Activated naive CD4-positive, alpha-beta T cell treated with Interleukin-2 at 50 U/mL for 16 hours (primary cell): ENCODE data around the gene RTEL1.
A peak's percentile ranks its signal among the peaks of the same experiment; 100 is the strongest.
"Not testable (repeated sequence)": the region's sequence is repeated elsewhere in the genome, so short reads cannot be mapped to it uniquely, and the experiment has no call there.

Experiments used
- DNase-seq: peaks from one replicate; pipeline ENCODE4 v3.0.0-alpha.2; 2020

Gene RTEL1

GRCh38 chr20:63627751-63628245, 30.3 kb upstream of the RTEL1 start:
- DNase-seq, result no peak

DNA sequence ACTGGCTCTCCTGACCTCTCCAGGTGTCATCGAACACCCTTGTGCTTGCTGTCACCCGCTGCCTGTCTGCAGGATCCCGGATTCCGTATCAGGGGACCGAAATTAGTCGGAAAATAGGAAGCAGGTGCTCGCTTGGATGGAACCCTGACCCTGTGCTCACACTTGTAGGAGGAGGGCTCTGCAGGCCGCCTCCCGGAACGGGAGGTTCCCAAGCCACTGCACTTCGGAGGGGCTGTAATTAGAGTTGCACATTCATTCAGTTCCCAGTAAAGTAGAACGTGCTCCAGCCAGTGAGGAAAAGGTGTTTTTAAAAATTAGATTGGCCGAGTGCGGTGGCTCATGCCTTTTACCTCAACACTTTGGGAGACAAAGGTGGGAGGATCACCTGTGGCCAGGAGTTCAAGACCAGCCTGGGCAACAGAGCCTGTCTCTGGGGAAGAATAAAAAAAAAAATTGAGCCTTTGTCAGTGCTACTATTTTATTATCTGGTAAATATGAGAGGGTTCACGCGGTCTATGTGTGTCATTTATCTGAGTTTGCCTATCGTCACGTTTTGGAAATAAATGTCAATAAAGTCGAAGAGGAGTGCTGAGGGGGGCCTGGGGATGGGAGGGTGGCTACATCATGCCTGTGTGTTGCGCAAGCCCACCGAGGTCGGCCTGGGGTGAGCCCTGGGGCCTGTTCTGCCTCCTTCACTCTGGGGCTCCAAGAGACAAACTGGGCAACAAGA, 29.7 kb upstream of the RTEL1 start:
- peak; percentile 75 for DNase-seq

DNA sequence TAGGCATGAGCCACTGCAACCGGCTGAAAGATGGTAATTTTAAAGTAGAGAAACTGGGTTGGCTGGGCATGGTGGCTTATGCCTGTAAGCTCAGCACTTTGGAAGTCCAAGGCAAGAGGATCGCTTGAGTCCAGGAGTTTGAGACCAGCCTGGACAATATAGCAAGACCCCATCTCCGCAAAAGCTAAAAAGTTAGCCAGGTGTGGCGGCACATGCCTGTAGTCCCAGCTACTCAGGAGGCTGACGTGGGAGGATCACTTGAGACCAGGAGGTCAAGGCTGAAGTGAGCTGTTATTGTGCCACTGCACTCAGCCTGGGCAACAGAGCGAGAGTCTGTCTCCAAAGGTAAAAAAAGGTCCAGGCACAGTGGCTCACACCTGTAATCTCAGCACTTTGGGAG, 27.2 kb upstream of the RTEL1 start:
- DNase-seq, result not testable (repeated sequence)

DNA sequence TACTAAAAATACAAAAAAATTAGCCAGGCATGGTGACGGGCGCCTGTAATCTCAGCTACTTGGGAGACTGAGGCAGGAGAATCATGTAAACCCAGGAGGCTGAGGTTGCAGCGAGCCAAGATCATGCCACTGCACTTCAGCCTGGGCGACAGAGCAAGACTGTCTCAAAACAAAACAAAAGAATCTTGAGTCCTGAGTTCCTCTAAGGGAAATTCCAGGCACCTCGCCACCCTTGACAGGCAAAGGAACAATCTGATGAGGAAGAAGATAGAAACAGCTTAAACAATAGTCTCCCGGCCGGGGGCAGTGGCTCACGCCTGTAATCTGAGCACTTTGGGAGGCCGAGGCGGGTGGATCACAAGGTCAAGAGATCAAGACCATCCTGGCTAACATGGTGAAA, 26.7 kb upstream of the RTEL1 start:
- not testable (repeated sequence) for DNase-seq

DNA sequence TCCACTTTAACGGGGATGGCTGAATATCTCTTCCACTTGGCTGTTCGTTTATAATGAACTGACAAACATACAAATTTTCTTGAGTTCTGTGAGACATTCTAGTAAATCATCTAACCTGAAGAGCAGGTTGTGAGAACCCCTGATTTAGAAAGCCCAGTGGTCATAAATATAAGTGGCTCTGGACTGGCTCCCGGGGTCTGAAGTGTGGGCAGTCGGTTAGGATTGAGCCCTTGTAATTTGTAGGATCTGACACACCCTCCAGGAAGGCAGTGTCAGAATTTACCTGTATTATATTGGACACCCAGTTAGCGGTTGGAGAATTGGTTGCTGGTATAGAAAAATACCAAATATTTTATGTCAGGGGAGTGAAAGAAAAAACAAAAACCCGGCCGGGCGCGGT, 24.4 kb upstream of the RTEL1 start:
- DNase-seq, result no peak

DNA sequence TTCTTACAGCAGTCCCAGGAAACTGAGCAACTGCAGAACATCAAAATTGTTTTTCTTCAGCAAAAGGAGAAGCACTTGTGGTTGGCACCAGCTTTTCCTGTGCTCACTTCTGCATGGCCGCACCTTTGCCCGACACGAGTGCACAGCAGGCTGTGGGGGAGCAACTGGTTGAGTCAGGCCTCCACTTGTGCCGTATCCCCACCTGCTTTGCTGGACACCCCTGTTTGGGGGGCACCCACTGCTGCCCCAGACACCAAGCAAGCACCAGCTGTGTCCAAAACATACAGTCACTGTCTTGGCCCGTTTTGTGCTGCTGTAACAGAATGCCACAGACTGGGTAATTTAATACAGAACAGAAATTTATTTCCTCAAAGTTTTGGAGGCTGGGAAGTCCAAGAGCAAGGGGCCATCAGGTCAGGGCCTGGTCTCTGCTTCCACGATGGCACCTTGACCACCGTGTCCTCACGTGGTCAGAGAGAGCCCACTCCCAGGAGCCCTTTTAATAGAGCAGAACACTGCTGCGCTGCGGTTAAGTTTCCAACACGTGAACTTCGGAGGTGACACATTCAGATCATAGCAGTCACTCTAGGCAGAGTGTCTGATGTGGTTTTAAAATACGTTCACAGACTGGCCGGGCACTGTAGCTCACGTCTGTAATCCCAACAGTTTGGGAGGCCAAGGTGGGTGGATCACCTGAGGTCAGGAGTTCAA, 22.5 kb upstream of the RTEL1 start:
- peak; percentile 70 for DNase-seq

DNA sequence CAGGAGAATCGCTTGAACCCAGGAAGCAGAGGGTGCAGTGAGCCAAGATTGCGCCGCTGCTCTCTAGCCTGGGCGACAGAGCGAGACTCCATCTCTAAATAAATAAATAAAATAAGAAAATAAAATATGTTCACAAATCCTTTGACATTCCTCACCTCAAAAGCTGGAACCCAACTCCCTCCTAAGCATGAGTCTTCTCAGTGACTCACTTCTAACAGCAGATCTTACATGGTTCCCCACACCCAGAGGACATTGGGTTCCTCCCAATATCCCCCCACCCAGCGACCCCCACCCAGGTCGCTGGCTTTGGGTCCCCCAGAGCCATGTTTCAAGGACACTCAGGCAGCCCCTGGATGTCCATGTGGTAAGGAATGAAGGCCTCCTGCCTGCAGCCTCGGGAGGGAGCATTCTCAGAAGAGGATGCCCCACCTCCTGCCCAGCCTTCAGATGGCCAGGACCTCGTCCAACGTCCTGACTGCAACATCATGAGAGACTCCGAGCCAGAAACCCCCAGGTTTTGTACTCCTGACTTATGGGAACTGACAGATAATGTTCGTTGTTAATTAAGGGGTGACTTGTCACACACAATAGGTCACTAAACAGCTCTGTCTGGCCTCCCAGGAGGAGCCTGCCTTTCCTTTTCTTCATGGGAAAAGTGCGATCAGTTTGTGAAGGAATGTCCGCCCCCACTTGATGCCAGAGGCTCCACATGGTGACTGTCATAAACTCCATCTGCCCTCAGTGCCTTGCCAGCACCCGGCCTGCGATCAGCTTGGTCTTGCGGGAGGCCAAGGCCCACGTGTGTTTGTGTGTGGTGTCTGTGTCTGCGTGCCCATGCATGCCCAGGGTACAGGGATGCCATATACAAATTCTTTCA, 21.1 kb upstream of the RTEL1 start:
- DNase-seq, result no peak

DNA sequence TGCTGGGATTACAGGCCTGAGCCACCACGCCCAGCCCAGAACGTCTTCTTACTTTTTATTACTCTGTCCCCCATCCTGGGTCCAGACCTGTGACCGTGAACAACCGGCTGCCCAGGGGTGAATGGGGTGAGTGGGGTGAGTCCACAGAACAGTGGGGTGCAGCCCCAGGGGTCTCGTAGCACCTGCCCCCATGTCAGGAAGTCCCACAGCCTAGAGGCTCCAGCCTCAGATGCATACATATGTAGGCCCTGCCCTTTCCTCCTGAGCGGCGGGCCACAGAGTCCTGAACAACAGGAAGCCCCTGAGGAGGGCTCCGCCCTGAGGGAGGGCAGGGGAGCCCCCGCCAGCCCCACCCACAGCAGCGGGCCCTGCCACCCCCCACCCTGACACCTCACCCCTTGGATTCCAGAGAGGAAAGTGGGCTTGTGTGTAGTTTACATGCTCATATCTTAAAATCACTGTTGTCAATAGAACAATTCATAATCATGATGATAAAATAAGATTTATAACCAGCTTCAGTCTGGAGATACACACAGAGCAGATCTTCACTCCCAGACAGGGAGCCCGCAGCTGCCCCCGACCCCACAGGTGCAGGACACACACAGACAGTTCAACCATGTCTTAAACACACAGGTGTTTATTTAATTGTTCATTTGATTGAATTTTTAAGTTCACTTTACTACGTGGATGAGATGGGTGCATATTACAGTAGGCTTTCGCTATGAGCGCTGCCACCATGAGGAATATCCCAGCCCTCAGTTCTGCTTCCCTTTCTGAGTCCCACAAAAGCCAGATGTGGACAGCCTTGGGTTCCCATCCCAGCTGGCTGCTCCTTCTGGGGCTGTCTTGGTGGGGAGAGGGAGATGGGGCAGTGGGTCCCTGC, 18.8 kb upstream of the RTEL1 start:
- peak; percentile 69 for DNase-seq

- no peak for DNase-seq
Measured at GRCh38 chr20:63640086-63640485, 18.0 kb upstream of the RTEL1 start.

GRCh38 chr20:63640686-63641085, 17.4 kb upstream of the RTEL1 start:
- peak; percentile 16 for DNase-seq

DNA sequence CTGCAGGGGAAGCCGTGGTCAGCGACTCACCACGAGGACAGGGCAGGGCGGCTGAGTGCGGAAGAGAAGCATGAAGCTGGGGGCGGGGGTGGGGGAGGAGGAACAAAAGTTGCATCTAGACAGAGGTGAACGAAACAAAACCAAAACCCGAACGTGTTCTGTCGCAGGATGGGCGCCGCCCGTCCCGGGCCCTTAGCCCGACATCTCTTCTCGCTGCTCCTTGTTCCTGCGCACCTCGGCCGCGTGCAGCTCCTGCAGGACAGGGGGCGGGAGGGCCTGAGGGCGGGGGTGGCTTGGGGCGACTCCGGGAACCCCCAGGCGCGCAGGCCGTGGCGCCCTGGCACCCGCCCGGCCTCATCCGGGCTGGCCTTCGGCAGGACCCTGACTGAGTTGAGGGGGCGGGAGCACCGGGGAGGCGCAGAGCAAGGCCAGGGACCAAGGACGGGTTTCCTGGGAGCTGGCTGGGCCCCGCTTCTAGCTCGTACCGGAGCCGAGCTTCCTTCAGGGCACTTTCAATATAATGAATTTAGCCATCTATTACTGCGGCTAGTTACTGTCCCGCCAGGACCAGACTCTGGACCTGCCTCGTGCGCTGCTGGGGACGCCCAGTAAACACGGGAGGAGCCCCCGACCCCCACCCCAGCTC, 16.8 kb upstream of the RTEL1 start:
- DNase-seq, result peak; percentile 63

DNA sequence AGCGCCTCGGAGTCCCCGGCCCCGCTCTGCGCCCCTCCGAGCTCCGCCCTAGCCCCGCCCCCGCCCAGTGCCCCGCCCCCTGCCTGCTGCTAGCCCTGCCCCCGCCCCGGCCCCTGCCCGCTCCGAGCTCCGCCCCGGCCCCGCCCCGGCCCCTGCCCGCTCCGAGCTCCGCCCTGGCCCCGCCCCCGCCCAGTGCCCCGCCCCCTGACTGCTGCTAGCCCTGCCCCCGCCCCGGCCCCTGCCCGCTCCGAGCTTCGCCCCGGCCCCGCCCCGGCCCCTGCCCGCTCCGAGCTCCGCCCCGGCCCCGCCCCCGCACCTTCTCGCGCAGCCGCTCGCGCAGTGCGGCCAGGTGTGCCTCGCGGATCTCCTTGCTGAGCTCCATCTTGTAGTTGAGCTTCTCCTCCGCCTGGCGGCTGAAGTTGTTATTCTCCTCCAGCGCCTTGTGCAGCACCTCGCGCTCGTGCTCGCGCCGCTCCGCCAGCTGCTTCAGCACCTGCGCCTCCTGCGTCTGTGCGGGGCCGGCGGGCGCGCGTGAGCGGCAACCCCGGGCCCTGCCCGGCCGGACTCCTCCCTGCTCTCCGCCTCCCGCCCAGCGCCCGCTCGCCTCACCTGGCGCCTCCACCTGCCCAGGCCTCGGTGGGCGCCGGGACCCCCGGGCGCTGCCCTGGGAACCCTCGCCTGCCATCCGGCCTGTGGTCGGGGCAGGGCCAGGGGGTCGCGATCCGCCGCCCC, 16.2 kb upstream of the RTEL1 start:
- DNase-seq, result peak; percentile 97

DNA sequence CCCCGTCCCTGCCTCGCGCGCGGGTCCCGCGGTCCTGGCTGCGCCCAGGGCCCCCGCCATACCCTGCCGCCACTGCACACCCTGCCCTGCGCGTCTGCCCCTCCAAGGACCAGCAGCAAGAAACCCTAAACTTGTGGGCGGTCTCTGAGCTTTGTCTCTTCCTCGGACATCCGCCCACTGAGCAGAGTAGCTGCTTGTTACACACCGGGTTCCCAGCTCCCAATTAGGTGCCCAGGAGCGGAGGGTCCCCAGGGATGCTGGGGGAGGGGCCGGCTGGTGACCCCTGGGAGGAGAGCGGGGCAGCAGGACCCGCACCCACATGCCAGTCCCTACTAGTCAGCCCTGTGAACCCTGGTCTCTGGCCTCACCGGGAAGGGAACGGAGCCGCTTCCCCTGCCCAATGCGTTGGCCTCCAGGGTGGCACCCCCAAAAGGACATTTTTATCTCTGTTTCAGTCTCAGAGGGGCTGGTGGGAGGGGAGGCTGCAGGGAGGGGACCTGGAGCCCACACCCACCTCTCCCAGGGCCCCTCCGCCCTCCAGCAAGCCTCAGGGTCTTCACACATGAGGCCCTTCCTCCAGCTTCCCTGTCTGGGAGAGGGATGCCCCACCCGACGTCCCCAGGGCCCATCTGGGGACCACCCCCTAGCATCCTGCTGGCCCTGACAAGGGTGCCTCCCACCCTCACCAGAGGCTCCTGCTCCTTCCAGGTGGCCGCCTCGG, 15.4 kb upstream of the RTEL1 start:
- DNase-seq, result no peak

DNA sequence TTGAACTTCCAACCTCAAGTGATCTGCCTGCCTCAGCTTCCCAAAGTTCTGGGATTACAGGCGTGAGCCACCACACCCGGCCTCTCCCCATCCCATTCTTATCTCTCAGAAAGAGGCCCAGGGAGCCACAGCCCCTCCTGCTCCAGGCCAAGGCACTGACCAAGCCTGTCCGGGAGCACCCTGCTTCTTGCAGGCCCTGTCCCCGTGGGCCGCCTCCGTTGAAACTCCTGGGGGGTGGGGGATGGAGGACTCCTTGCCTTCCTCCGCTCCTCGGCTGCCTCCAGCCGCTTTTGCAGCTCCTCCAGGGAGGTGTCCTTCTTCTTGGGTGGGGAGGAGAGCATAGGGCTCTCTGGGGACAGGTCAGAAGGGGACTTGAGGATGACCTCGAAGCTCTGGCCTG, 14.6 kb upstream of the RTEL1 start:
- no peak for DNase-seq

DNA sequence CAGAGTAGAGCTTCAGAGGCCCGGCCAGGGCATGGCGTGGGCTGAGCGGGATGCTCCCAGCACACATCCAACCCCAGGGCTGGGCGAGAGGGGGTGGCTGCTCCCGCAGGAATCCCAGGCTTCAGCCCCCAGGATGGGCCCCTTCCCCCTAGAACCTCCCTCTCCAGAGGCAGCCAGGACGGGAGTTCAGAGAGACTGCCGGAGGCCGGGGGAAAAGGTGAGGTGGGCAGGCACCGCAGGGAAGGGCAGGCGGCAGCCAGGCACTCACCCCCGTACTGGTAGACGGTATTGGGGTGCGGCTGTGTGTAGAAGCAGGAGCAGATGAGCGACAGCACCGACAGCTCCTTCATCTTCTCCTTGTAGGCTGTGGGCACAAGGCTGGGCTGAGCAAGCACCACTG, 14.2 kb upstream of the RTEL1 start:
- no peak for DNase-seq

- DNase-seq, result no peak
Measured at GRCh38 chr20:63645218-63645617, 12.9 kb upstream of the RTEL1 start.

DNA sequence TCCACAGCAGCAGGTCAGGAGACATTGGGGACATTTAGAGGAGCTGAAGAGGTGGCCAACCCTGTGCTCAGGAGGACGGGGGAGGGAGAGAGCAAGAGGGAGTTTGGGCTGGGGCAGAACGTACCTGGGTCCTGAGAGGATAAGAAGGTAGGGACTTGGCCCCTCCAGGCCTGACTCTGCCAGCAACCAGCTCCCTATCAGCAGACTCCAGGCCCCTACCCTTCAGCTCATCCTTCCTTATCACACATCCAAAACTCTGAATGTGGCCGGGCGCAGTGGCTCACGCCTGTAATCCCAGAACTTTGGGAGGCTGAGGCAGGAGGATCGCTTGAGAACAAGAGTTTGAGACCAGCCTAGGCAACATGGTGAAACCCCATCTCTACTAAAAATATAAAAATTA, 9.9 kb upstream of the RTEL1 start:
- DNase-seq, result no peak

- DNase-seq, result no peak
Measured at GRCh38 chr20:63648895-63649589, 9.1 kb upstream of the RTEL1 start.

GRCh38 chr20:63650486-63650885, 7.6 kb upstream of the RTEL1 start:
- DNase-seq, result not testable (repeated sequence)

DNA sequence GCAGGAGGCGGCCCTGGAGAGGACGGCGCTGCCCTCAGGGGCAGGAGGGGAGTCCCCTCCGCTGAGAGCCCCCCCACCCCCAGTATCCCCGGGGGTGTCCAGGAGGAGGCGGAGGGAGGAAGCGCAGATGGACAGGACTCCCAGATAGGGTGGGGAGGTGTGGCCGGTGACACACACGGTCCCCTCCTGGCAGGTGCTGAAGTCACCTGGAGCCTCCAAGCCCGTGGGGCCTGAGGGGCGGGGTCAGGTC, 6.2 kb upstream of the RTEL1 start:
- peak; percentile 49 for DNase-seq
